Karpas-422 (cell line): ENCODE measurements around the gene NRXN2. TPM values are rescaled to one million over a fixed set of nuclear protein-coding genes. Genes with fewer than 3 reads are reported as not detected.

ENCODE experiments used
- DNase-seq: peaks from one replicate; pipeline ENCODE4 v3.0.0-alpha.2; 2015
- H2AFZ ChIP-seq: fragments of 200-600 bp; sonication (generic); 2 replicates; pipeline ENCODE4 v1.6.1; 2014; ENCODE audit warnings: antibody characterized with exemption, low read length, mixed read lengths
- H3K27ac ChIP-seq: fragments of 200-600 bp; sonication (generic); 2 replicates; pipeline ENCODE4 v1.5.1; 2014; ENCODE audit warnings: mild to moderate bottlenecking, low read length, moderate library complexity
- H3K27me3 ChIP-seq: fragments of 200-600 bp; sonication (generic); 2 replicates; pipeline ENCODE4 v1.6.1; 2014; ENCODE audit warnings: low read length, mixed read lengths
- H3K36me3 ChIP-seq: fragments of 200-600 bp; sonication (generic); 2 replicates; pipeline ENCODE4 v1.6.1; 2014; ENCODE audit warnings: low read length, mixed read lengths; ENCODE audit not compliant: insufficient read depth
- H3K4me1 ChIP-seq: fragments of 200-600 bp; sonication (generic); 2 replicates; pipeline ENCODE4 v1.6.1; 2014; ENCODE audit warnings: mild to moderate bottlenecking, low read length, mixed read lengths
- H3K4me2 ChIP-seq: fragments of 200-600 bp; sonication (generic); 2 replicates; pipeline ENCODE4 v1.6.1; 2014; ENCODE audit warnings: low read length, low read depth, mild to moderate bottlenecking; ENCODE audit not compliant: poor library complexity, severe bottlenecking
- H3K4me3 ChIP-seq: fragments of 200-600 bp; sonication (generic); 2 replicates; pipeline ENCODE4 v1.5.1; 2014; ENCODE audit warnings: mild to moderate bottlenecking, antibody characterized with exemption, low read length, mixed read lengths
- H3K79me2 ChIP-seq: fragments of 200-600 bp; sonication (generic); 2 replicates; pipeline ENCODE4 v1.6.1; 2014; ENCODE audit warnings: mild to moderate bottlenecking, low read length, mixed read lengths
- H3K9ac ChIP-seq: fragments of 200-600 bp; sonication (generic); 2 replicates; pipeline ENCODE4 v1.6.0; 2014; ENCODE audit warnings: low read length
- H3K9me2 ChIP-seq: fragments of 200-600 bp; sonication (generic), shearing (Covaris generic); replicated peaks from 2 replicates; pipeline ENCODE4 v1.6.0; 2014; ENCODE audit warnings: mild to moderate bottlenecking, low read length, moderate library complexity; ENCODE audit not compliant: insufficient read depth
- H3K9me3 ChIP-seq: fragments of 300-700, 200-600 bp; sonication (generic); 2 replicates; pipeline ENCODE4 v1.6.1; 2014; ENCODE audit warnings: low read length, mixed read lengths
- H4K20me1 ChIP-seq: fragments of 200-600 bp; sonication (generic); 2 replicates; pipeline ENCODE4 v1.6.1; 2014; ENCODE audit warnings: mild to moderate bottlenecking, antibody characterized with exemption, low read length, low read depth; ENCODE audit not compliant: insufficient read depth
- total RNA-seq: library from RNA; depleted of rRNA; stranded (reverse); fragments of >200 nt; shearing (Covaris generic); gene quantifications from 2 replicates; pipeline ENCODE4 v1.2.3, GENCODE V29; 2014; ENCODE audit warnings: low replicate concordance

The NRXN2 gene
- total RNA-seq, 1 experiment from 2014 or later: not detected

- no peak overlapping the region for H3K4me2 ChIP-seq
- peaks cover 5% of the 10 kb centered on the region; the same call in 1 of the 2 replicates for H3K4me1 ChIP-seq
- peaks cover 67% of the 10 kb centered on the region for H3K36me3 ChIP-seq
- no peak for DNase-seq
- H3K9me2 ChIP-seq: no peaks in the 10 kb centered on the region
- no peaks in the 10 kb centered on the region for H3K27me3 ChIP-seq
- H3K4me3 ChIP-seq: no peak overlapping the region
- no peaks in the 10 kb centered on the region for H3K9me3 ChIP-seq
- H3K9ac ChIP-seq: no peak overlapping the region
- no peak overlapping the region for H2AFZ ChIP-seq
- peaks cover 10% of the 10 kb centered on the region for H3K79me2 ChIP-seq
- no peak overlapping the region for H3K27ac ChIP-seq
- H4K20me1 ChIP-seq: peaks cover 68% of the 10 kb centered on the region
These were observed 43.9 kb upstream of the NRXN2 start for GRCh38 chr11:64766881-64767280.

GRCh38 chr11:64765851-64766665, 43.1 kb upstream of the NRXN2 start:
- Histone ChIP-seq H4K20me1 (peaks cover 60% of the 10 kb centered on the region), H3K27ac (no peak overlapping the region), H3K4me1 (peaks cover 5% of the 10 kb centered on the region; the same call in 1 of the 2 replicates), H2AFZ (no peak overlapping the region), H3K27me3 (no peaks in the 10 kb centered on the region), H3K4me3 (no peak overlapping the region), H3K9ac (no peak overlapping the region), H3K9me2 (no peaks in the 10 kb centered on the region), H3K79me2 (0 out of 2 replicates have a peak, but pooled peaks cover 6% of the 10 kb centered on the region), H3K4me2 (no peak overlapping the region), H3K36me3 (peaks cover 59% of the 10 kb centered on the region), H3K9me3 (no peaks in the 10 kb centered on the region)
- no peak for DNase-seq

- DNase-seq: no peak
- peaks cover 5% of the 10 kb centered on the region; the same call in 1 of the 2 replicates for H3K4me1 ChIP-seq
- H3K4me2 ChIP-seq: no peak overlapping the region
- H3K36me3 ChIP-seq: peaks cover 52% of the 10 kb centered on the region
- no peak overlapping the region for H3K9ac ChIP-seq
- no peaks in the 10 kb centered on the region for H3K9me2 ChIP-seq
- no peak overlapping the region for H3K27ac ChIP-seq
- H3K27me3 ChIP-seq: no peaks in the 10 kb centered on the region
- peaks cover 53% of the 10 kb centered on the region for H4K20me1 ChIP-seq
- no peaks in the 10 kb centered on the region for H3K9me3 ChIP-seq
- no peaks in the 10 kb centered on the region for H3K79me2 ChIP-seq
- no peak overlapping the region for H2AFZ ChIP-seq
- no peak overlapping the region for H3K4me3 ChIP-seq
These were observed 42.4 kb upstream of the NRXN2 start for GRCh38 chr11:64765291-64765850.

- Histone ChIP-seq H3K9me2 (no peaks in the 10 kb centered on the region), H3K27ac (no peak overlapping the region), H3K4me3 (no peak overlapping the region), H3K36me3 (peaks cover 46% of the 10 kb centered on the region), H3K4me2 (no peak overlapping the region), H2AFZ (no peak overlapping the region), H3K27me3 (no peaks in the 10 kb centered on the region), H3K9me3 (no peaks in the 10 kb centered on the region), H3K4me1 (peaks cover 5% of the 10 kb centered on the region; the same call in 1 of the 2 replicates), H4K20me1 (peaks cover 48% of the 10 kb centered on the region), H3K79me2 (no peaks in the 10 kb centered on the region), H3K9ac (no peak overlapping the region)
- DNase-seq: no peak
These were observed 41.8 kb upstream of the NRXN2 start for GRCh38 chr11:64764753-64765152.

- H3K36me3 ChIP-seq: peaks cover 40% of the 10 kb centered on the region
These were observed 41.1 kb upstream of the NRXN2 start for GRCh38 chr11:64764040-64764611.

GRCh38 chr11:64763526-64764039, 40.6 kb upstream of the NRXN2 start:
- Histone ChIP-seq H3K9ac (no peak overlapping the region), H3K4me2 (no peak overlapping the region), H3K36me3 (peaks cover 35% of the 10 kb centered on the region), H3K4me1 (peaks cover 5% of the 10 kb centered on the region; the same call in 1 of the 2 replicates), H3K27ac (0 out of 2 replicates have a peak overlapping the region, but pooled peaks have one; percentile 42), H3K79me2 (no peaks in the 10 kb centered on the region), H3K9me2 (no peaks in the 10 kb centered on the region), H2AFZ (no peak overlapping the region), H4K20me1 (peaks cover 36% of the 10 kb centered on the region), H3K9me3 (no peaks in the 10 kb centered on the region), H3K27me3 (no peaks in the 10 kb centered on the region), H3K4me3 (no peak overlapping the region)
- DNase-seq: no peak

More at GRCh38 chr11:64764040-64764611, 41.1 kb upstream of the NRXN2 start:
- H3K27me3 ChIP-seq: no peaks in the 10 kb centered on the region
- peaks cover 5% of the 10 kb centered on the region; the same call in 1 of the 2 replicates for H3K4me1 ChIP-seq
- H4K20me1 ChIP-seq: peaks cover 42% of the 10 kb centered on the region
- H3K9me2 ChIP-seq: no peaks in the 10 kb centered on the region
- H3K4me2 ChIP-seq: no peak overlapping the region
- H3K4me3 ChIP-seq: no peak overlapping the region
- no peaks in the 10 kb centered on the region for H3K79me2 ChIP-seq
- H3K9ac ChIP-seq: no peak overlapping the region
- H3K27ac ChIP-seq: no peak overlapping the region
- H2AFZ ChIP-seq: no peak overlapping the region
- DNase-seq: no peak
- no peaks in the 10 kb centered on the region for H3K9me3 ChIP-seq

- Histone ChIP-seq H3K27me3 (no peaks in the 10 kb centered on the region), H3K4me2 (no peak overlapping the region), H3K79me2 (no peaks in the 10 kb centered on the region), H3K4me1 (peaks cover 5% of the 10 kb centered on the region; the same call in 1 of the 2 replicates), H3K36me3 (peaks cover 28% of the 10 kb centered on the region), H4K20me1 (peaks cover 31% of the 10 kb centered on the region), H3K27ac (0 out of 2 replicates have a peak overlapping the region, but pooled peaks have one; percentile 42), H3K9ac (no peak overlapping the region), H2AFZ (no peak overlapping the region), H3K9me2 (no peaks in the 10 kb centered on the region), H3K4me3 (no peak overlapping the region), H3K9me3 (no peaks in the 10 kb centered on the region)
- DNase-seq: no peak
These were observed 39.9 kb upstream of the NRXN2 start for GRCh38 chr11:64762674-64763525.
